Stimulated activated CD4-positive, alpha-beta T cell treated with anti-CD3 and anti-CD28 coated beads, Interleukin-15, amount 100 ng/mL, for 24 hours (primary cell): ENCODE results near the gene DNAJB1.
"Not testable (repeated sequence)": the region's sequence is repeated elsewhere in the genome, so short reads cannot be mapped to it uniquely, and the experiment has no call there.

Experiments
- DNase-seq: peaks from one replicate; pipeline ENCODE4 v3.0.0-alpha.2; 2020

Gene DNAJB1

GRCh38 chr19:14517840-14518505 lies at the start of gene DNAJB1:
Gene DNAJB1, minus strand, starts transcription at chr19:14518397. Its CDS starts 48 bp downstream, at chr19:14518349.
- peak; percentile 78 for DNase-seq

- no peak for DNase-seq
These were observed 48.9 kb upstream of the DNAJB1 start for GRCh38 chr19:14567079-14567478.

- no peak for DNase-seq
These were observed 48.5 kb upstream of the DNAJB1 start for GRCh38 chr19:14566712-14567077.

- no peak for DNase-seq
These were observed 47.8 kb upstream of the DNAJB1 start for GRCh38 chr19:14565765-14566711.

- DNase-seq = no peak
These were observed 47.1 kb upstream of the DNAJB1 start for GRCh38 chr19:14565298-14565679.

- not testable (repeated sequence) for DNase-seq
These were observed 46.6 kb upstream of the DNAJB1 start for GRCh38 chr19:14564652-14565297.

GRCh38 chr19:14563989-14564651 lies 45.9 kb upstream of the DNAJB1 start:
- peak; percentile 79 for DNase-seq

- DNase-seq = no peak
These were observed 45.4 kb upstream of the DNAJB1 start for GRCh38 chr19:14563590-14563926.

- no peak for DNase-seq
These were observed 44.7 kb upstream of the DNAJB1 start for GRCh38 chr19:14562660-14563589.

GRCh38 chr19:14561847-14562351 lies 43.7 kb upstream of the DNAJB1 start:
- DNase-seq = no peak

- no peak for DNase-seq
These were observed 43.1 kb upstream of the DNAJB1 start for GRCh38 chr19:14561249-14561648.

- DNase-seq = no peak
These were observed 42.5 kb upstream of the DNAJB1 start for GRCh38 chr19:14560776-14561108.

GRCh38 chr19:14559916-14560775 lies 41.9 kb upstream of the DNAJB1 start:
- no peak for DNase-seq

GRCh38 chr19:14558370-14559066 lies 40.3 kb upstream of the DNAJB1 start:
- no peak for DNase-seq

GRCh38 chr19:14556662-14557188 lies 38.5 kb upstream of the DNAJB1 start:
- DNase-seq = peak; percentile 86

GRCh38 chr19:14555918-14556661 lies 37.9 kb upstream of the DNAJB1 start:
- DNase-seq = no peak

GRCh38 chr19:14554382-14554812 lies 36.2 kb upstream of the DNAJB1 start:
- no peak for DNase-seq

- DNase-seq = no peak
These were observed 35.7 kb upstream of the DNAJB1 start for GRCh38 chr19:14553939-14554243.
